OCI-LY3 (cell line): Measurements from ENCODE around the gene NLK.

Experiments
- EZH2phosphoT487 ChIP-seq: fragments of 200-600 bp; shearing (Covaris generic); IDR thresholded peaks from 2 replicates; pipeline ENCODE4 v1.6.1; 2018; ENCODE audit warnings: antibody characterized with exemption, mixed run types, low read depth
- TF ChIP-seq, protein P1 (sequence below): fragments of 200-600, 300-600 bp; sonication (generic); IDR thresholded peaks from 2 replicates; pipeline ENCODE4 v1.5.1; 2014; ENCODE audit warnings: antibody characterized with exemption, low read length, low read depth

DNA sequence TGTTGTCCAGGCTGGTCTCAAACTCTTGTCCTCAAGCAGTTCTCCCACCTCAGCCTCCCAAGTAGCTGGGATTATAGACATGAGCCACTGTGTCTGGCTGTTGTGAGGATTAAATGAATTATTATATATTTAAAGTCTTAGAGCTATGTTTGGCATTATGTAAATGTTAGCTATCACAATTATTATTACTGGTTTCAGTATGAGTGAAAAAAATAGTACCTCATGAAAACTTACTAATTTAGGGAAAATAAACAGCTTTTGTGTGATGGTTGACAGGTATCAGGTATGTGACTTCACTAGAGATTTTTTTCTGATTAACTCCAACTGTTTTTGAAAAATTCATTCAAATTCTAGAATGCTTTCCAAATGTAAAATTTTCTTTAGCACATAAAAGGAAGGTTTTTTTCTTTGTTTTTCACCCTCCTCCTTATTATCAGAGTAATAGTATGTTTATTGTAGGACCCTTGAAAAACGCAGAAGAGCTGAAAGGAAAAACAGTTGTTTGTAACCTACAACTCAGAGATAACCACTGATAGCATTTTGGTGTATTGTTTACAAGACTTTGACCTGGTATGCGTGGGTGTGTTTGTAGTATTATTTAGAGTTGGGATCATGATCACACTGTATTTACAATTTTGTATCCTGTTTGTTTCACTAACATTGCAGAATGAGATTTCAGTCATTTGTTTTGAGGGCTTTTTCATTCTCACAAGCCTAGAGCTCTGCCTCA, 13.2 kb downstream of the NLK start:
- TF ChIP-seq, protein P1, sequence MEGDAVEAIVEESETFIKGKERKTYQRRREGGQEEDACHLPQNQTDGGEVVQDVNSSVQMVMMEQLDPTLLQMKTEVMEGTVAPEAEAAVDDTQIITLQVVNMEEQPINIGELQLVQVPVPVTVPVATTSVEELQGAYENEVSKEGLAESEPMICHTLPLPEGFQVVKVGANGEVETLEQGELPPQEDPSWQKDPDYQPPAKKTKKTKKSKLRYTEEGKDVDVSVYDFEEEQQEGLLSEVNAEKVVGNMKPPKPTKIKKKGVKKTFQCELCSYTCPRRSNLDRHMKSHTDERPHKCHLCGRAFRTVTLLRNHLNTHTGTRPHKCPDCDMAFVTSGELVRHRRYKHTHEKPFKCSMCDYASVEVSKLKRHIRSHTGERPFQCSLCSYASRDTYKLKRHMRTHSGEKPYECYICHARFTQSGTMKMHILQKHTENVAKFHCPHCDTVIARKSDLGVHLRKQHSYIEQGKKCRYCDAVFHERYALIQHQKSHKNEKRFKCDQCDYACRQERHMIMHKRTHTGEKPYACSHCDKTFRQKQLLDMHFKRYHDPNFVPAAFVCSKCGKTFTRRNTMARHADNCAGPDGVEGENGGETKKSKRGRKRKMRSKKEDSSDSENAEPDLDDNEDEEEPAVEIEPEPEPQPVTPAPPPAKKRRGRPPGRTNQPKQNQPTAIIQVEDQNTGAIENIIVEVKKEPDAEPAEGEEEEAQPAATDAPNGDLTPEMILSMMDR: no peak
- TF ChIP-seq EZH2phosphoT487: no peak
